Effector memory CD4-positive, alpha-beta T cell (primary cell): ENCODE results near the gene ADCY7.

Source experiments
- DNase-seq, 3 donors: peaks; one replicate each; pipeline ENCODE4 v3.0.0-alpha.2; 2020
- H3K27ac ChIP-seq: 2 replicates; pipeline ENCODE4 v1.7.0; 2013; ENCODE audit warnings: mild to moderate bottlenecking, low read length, moderate library complexity; ENCODE audit not compliant: insufficient read depth, poor library complexity, severe bottlenecking
- H3K27me3 ChIP-seq: replicated peaks from 2 replicates; pipeline ENCODE4 v1.7.0; 2013; ENCODE audit warnings: mild to moderate bottlenecking, low read length; ENCODE audit not compliant: insufficient read depth, control insufficient read depth, poor library complexity, severe bottlenecking
- H3K36me3 ChIP-seq: 2 replicates; pipeline ENCODE4 v1.7.0; 2013; ENCODE audit warnings: mild to moderate bottlenecking, low read length, moderate library complexity; ENCODE audit not compliant: control insufficient read depth, insufficient read depth
- H3K4me1 ChIP-seq: 2 replicates; pipeline ENCODE4 v1.7.0; 2013; ENCODE audit warnings: low read length, mild to moderate bottlenecking; ENCODE audit not compliant: control insufficient read depth, insufficient read depth, poor library complexity, severe bottlenecking
- H3K4me3 ChIP-seq: 2 replicates; pipeline ENCODE4 v1.7.0; 2013; ENCODE audit warnings: low read length, low read depth, mild to moderate bottlenecking; ENCODE audit not compliant: insufficient read depth, poor library complexity, severe bottlenecking
- H3K9me3 ChIP-seq: 2 replicates; pipeline ENCODE4 v1.7.0; 2013; ENCODE audit warnings: mild to moderate bottlenecking, low read length, moderate library complexity; ENCODE audit not compliant: control insufficient read depth

The ADCY7 gene

DNA sequence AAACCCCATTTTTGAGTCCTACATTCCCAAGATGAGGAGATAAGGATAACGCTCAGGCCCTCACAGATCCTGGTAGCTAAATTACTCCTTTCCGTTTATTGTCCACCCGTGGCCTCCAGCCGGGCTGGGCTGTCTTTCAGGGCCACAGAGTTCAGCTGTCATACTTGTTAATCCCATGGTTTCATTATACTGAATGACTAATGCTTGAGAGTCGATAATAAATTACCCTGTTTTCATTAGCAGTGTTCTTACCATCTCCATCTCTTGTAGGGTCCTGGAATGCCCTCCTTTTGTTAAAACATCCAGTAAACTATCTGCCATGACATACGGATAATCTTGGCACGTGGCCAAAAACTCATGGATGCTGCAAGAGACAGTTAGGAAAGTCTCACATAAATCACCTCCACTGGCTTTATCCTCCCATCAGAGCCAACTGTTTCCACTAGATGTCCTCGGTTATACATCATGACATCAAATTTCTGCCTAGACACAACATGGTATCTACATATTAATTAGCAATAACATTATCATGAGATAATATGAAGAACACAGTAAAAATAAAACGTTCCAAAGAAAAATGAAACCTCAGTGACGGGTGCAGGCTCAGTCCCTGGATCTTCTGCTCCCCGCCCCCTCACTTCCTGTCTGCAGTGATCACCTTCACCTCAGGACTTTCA, 57.1 kb downstream of the ADCY7 start:
- H3K36me3 ChIP-seq: peaks cover 51% of the 10 kb centered on the region
- peak overlapping the region; percentile 26 for H3K27ac ChIP-seq
- no peaks in the 10 kb centered on the region for H3K9me3 ChIP-seq
- peaks cover 15% of the 10 kb centered on the region for H3K4me1 ChIP-seq
- H3K27me3 ChIP-seq: no peaks in the 10 kb centered on the region
- no peak overlapping the region for H3K4me3 ChIP-seq
- DNase-seq: no peak

DNA sequence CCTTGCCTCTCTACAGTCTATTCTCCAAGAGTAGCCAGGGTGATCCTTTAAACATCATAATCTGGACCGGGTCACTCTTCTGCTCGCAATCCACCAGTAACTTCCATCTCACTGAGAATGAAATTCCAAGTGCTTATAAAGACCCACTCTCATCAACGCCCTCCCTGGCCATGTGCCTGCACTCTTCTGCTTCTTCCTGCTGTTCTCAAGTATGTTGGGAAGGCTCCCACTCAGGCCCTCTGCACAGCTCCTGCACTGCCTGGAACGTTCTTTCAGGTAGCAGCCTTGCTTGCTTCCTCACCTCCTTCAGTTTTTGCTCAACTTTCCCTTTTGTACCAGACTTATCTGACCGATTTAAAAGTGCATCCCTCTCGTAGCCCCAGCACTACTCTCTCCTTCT, 58.0 kb downstream of the ADCY7 start:
- no peak overlapping the region for H3K4me3 ChIP-seq
- H3K36me3 ChIP-seq: peaks cover 53% of the 10 kb centered on the region
- peak overlapping the region; percentile 26 for H3K27ac ChIP-seq
- H3K9me3 ChIP-seq: no peaks in the 10 kb centered on the region
- no peaks in the 10 kb centered on the region for H3K27me3 ChIP-seq
- peaks cover 15% of the 10 kb centered on the region for H3K4me1 ChIP-seq
- no peak for DNase-seq

GRCh38 chr16:50326264-50326663, 59.9 kb downstream of the ADCY7 start:
- Histone ChIP-seq H3K27me3 (no peaks in the 10 kb centered on the region), H3K4me3 (no peak overlapping the region), H3K9me3 (no peaks in the 10 kb centered on the region), H3K36me3 (peaks cover 39% of the 10 kb centered on the region), H3K27ac (no peak overlapping the region), H3K4me1 (peaks cover 15% of the 10 kb centered on the region)
- DNase-seq: no peak

- Histone ChIP-seq H3K4me3 (no peak overlapping the region), H3K9me3 (no peaks in the 10 kb centered on the region), H3K27me3 (no peaks in the 10 kb centered on the region), H3K27ac (peak overlapping the region; percentile 31), H3K4me1 (peaks cover 15% of the 10 kb centered on the region), H3K36me3 (peaks cover 34% of the 10 kb centered on the region)
- DNase-seq: peak; percentile 40 to 56 (median 46)
These were observed 60.6 kb downstream of the ADCY7 start for GRCh38 chr16:50326835-50327465.

- H3K4me3 ChIP-seq: no peak overlapping the region
- H3K9me3 ChIP-seq: no peaks in the 10 kb centered on the region
- H3K27ac ChIP-seq: no peak overlapping the region
- H3K36me3 ChIP-seq: peaks cover 24% of the 10 kb centered on the region
- DNase-seq: no peak
- no peaks in the 10 kb centered on the region for H3K27me3 ChIP-seq
- peaks cover 8% of the 10 kb centered on the region for H3K4me1 ChIP-seq
These were observed 63.3 kb downstream of the ADCY7 start for GRCh38 chr16:50329446-50330189.

GRCh38 chr16:50331570-50331969, 65.2 kb downstream of the ADCY7 start:
- Histone ChIP-seq H3K4me3 (no peak overlapping the region), H3K27ac (no peak overlapping the region), H3K4me1 (peaks cover 8% of the 10 kb centered on the region), H3K27me3 (no peaks in the 10 kb centered on the region), H3K36me3 (peaks cover 14% of the 10 kb centered on the region), H3K9me3 (no peaks in the 10 kb centered on the region)
- DNase-seq: no peak

GRCh38 chr16:50332599-50332998, 66.2 kb downstream of the ADCY7 start:
- peaks cover 14% of the 10 kb centered on the region for H3K36me3 ChIP-seq

DNA sequence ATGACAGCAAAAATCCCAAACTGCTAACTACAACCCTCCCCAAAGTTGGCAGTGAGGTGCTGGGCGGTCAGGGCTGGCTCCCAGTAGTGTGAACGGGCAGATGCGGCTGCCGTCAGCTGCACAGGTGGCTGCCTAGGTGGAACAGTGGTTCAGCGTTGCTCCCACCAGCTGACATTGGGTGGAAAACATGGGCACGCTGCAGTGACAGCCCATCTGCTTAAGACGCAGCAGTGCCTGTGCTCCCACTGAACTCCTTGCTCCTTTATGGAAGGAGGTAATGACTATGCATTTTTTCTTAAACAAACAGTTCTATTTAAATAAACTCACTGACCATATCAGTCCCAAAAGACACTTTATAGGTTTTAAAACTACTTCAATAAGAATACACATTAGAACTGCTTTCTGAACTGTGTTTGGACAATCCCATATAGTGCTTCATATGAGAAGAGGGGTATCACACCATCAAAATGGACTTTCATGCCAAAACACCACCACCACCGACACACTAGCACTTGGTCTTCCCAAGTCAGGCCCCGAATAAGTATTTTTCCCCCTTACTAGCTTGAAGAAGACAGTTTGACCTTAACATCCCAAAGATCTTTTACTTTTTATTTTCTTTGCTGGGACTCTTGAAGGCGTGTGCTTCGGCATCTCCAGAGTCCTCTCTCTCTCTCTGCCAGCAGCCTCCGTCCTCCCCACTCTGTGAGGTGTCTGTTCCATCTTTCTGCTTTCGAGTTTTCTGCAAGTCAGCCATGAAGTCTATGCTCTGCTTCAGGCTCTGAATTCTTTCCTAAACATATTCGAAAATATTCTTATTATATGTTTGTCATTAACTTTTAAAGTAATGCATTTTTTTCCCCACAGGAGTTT, 68.0 kb downstream of the ADCY7 start:
- H3K9me3 ChIP-seq: no peaks in the 10 kb centered on the region
- H3K27ac ChIP-seq: no peak overlapping the region
- H3K36me3 ChIP-seq: peaks cover 11% of the 10 kb centered on the region

More at GRCh38 chr16:50332599-50332998, 66.2 kb downstream of the ADCY7 start:
- no peak for DNase-seq
- no peak overlapping the region for H3K27ac ChIP-seq
- H3K9me3 ChIP-seq: no peaks in the 10 kb centered on the region
- H3K4me1 ChIP-seq: peaks cover 12% of the 10 kb centered on the region
- H3K27me3 ChIP-seq: no peaks in the 10 kb centered on the region
- no peak overlapping the region for H3K4me3 ChIP-seq

DNA sequence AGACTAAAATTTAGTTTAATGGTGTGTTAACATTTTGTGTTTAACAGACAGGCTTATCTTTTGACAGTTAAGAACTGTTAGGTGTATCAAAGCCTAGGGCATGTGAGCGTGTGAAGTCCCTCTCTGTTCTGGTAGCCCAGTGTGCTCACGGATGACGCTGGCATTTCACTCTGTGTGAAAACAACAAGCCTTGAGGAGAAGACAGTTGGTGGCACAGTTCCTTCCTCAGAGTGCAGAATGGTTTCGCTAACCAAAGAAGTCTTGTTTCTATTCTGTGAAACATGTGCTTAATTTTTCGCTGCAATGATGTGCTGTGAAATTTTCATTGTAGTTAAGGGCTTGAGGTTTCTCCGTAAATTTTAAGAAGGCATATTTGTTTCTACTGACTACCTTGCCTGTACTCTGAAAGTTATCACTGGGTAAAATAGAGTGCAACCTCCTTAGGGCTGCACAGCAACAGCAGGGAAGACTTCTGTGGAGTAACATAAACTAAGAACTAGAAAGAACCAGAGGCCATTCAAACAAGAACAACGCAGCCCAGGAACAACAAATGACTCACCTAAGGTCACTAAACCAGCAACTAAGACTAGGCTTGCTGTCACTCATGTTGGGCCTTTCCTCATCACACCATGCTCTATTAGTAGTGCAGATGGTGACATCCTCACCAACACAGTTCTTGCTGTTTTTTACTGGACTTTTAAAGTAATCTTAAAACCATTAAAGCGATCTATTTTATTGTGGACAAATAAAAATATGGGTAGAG, 69.0 kb downstream of the ADCY7 start:
- Histone ChIP-seq H3K36me3 (peaks cover 11% of the 10 kb centered on the region), H3K27ac (peak overlapping the region; percentile 54), H3K27me3 (no peaks in the 10 kb centered on the region), H3K9me3 (no peaks in the 10 kb centered on the region), H3K4me1 (peaks cover 23% of the 10 kb centered on the region), H3K4me3 (no peak overlapping the region)
- peak in 2 of 3 donors; percentile 30 to 56 for DNase-seq

More for the DNA sequence above, 68.0 kb downstream of the ADCY7 start:
- peaks cover 21% of the 10 kb centered on the region for H3K4me1 ChIP-seq
- no peaks in the 10 kb centered on the region for H3K27me3 ChIP-seq
- no peak for DNase-seq
- no peak overlapping the region for H3K4me3 ChIP-seq
